HCT116 (cell line): Measurements from ENCODE around the gene TIMM50. TPM values are rescaled to one million over a fixed set of nuclear protein-coding genes. Genes with fewer than 3 reads are reported as not detected.

ENCODE experiments used
- CTCF ChIP-seq, 3 experiments: fragments of 200-600 bp in 1 of 3; sonication (generic) in 1 of 3; IDR thresholded peaks in 2 of 3; conservative IDR thresholded peaks in 1 of 3; 2 replicates each; pipeline ENCODE4 v1.5.1; 2012 to 2017; ENCODE audit warnings: low read depth in 2 of 3, low read length in 2 of 3, antibody characterized with exemption in 1 of 3, borderline replicate concordance in 1 of 3, control low read depth in 1 of 3, mild to moderate bottlenecking in 1 of 3, mixed read lengths in 1 of 3, mixed run types in 1 of 3, moderate library complexity in 1 of 3; ENCODE audit not compliant: insufficient read depth in 1 of 3
- EZH2 ChIP-seq: fragments of 200-600 bp; sonication (generic); IDR thresholded peaks from 2 replicates; pipeline ENCODE4 v1.6.1; 2017; ENCODE audit warnings: antibody characterized with exemption, mixed run types
- FOSL1 ChIP-seq: IDR thresholded peaks from 2 replicates; pipeline ENCODE4 v1.6.1; 2012; ENCODE audit warnings: low read depth
- POLR2AphosphoS5 ChIP-seq: IDR thresholded peaks from 2 replicates; pipeline ENCODE4 v1.6.1; 2011; ENCODE audit warnings: mild to moderate bottlenecking, low read depth, low read length, moderate library complexity
- RAD21 ChIP-seq: IDR thresholded peaks from 2 replicates; pipeline ENCODE4 v1.6.1; 2012; ENCODE audit warnings: low read depth, mild to moderate bottlenecking
- SIN3A ChIP-seq: IDR thresholded peaks from 2 replicates; pipeline ENCODE4 v1.6.1; 2012; ENCODE audit warnings: low read depth
- SP1 ChIP-seq: IDR thresholded peaks from 2 replicates; pipeline ENCODE4 v1.6.1; 2012; ENCODE audit warnings: low read depth
- SRF ChIP-seq: IDR thresholded peaks from 2 replicates; pipeline ENCODE4 v1.6.1; 2012; ENCODE audit warnings: low read depth
- YY1 ChIP-seq: IDR thresholded peaks from 2 replicates; pipeline ENCODE4 v1.6.1; 2011; ENCODE audit warnings: low read length, low read depth, moderate library complexity, mild to moderate bottlenecking; ENCODE audit not compliant: insufficient replicate concordance; ENCODE audit errors: extremely low read depth
- ZBTB33 ChIP-seq: IDR thresholded peaks from 2 replicates; pipeline ENCODE4 v1.6.1; 2011; ENCODE audit warnings: mild to moderate bottlenecking, low read length, moderate library complexity; ENCODE audit not compliant: insufficient replicate concordance; ENCODE audit errors: extremely low read depth
- ZFX ChIP-seq: fragments of 450-650 bp; IDR thresholded peaks from 2 replicates; pipeline ENCODE4 v1.6.1; 2017
- ZNF274 ChIP-seq: fragments of 200-500 bp; sonication (Bioruptor generic); IDR thresholded peaks from 2 replicates; pipeline ENCODE4 v1.6.1; 2014; ENCODE audit warnings: mild to moderate bottlenecking, low read depth, low read length, inconsistent platforms
- total RNA-seq: library from RNA; stranded (reverse); gene quantifications from one replicate; pipeline ENCODE4 v1.2.1, GENCODE V29; 2021; ENCODE audit not compliant: unreplicated experiment

The TIMM50 gene
- total RNA-seq, 1 experiment from 2014 or later, result 111 TPM

- TF ChIP-seq CTCF (IDR thresholded peaks at IDR 0.05 in 2 of 3, conservative IDR thresholded peaks at IDR 0.05 in 1 of 3; ENCODE audit: borderline replicate concordance in 1 of 3, insufficient read depth in 1 of 3, low read depth in 2 of 3, low read length in 2 of 3), result no peak
- TF ChIP-seq EZH2, result no peak
- TF ChIP-seq RAD21, result no peak
- TF ChIP-seq ZFX, result peak; percentile 83
- TF ChIP-seq FOSL1, result no peak
- TF ChIP-seq ZNF274, result no peak
- TF ChIP-seq SP1, result peak; percentile 74
- peak; percentile 98 for TF ChIP-seq YY1
- TF ChIP-seq SIN3A, result peak; percentile 97
- TF ChIP-seq SRF, result no peak
- peak; percentile 99 for TF ChIP-seq ZBTB33
- peak; percentile 91 for TF ChIP-seq POLR2AphosphoS5
These were observed 35.2 kb upstream of the TIMM50 start, which contains the start of gene SUPT5H (continued) for GRCh38 chr19:39445196-39446111.
